ENCODE results near the gene UACA.

Gene UACA

DNA sequence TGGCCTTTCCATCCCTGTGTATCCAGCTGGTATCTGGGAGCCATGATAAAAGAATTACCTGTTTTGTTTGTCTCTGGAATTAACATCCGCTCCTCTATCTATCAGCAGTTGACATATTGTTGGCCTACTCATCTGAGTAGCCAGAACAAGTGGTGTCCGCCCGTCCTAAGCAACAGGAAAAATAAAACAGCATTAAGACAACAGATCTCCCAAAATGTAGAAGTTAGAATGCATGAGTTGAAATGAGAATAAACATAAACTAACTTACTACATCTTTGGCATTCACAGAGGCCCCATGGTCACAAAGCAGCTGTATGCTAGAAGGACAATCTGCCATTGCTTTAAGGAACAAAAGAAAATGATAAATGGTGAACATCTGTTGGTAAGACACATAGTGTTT is 75.9 kb downstream of the UACA start:
- DNase-seq = no peak
- Histone ChIP-seq H3K9me3 (no peaks in the 10 kb centered on the region), H3K27me3 (no peaks in the 10 kb centered on the region), H3K4me1 (peaks cover 0 to 40% (median 12%) of the 10 kb centered on the region in 4 donors), H3K27ac (no peak overlapping the region), H3K4me3 (no peak overlapping the region), H3K36me3 (peaks cover 23 to 32% (median 23%) of the 10 kb centered on the region in 3 donors)
- TF ChIP-seq CTCF (IDR thresholded peaks at IDR 0.05) = no peak
- intact Hi-C loops (cut with DNase I; ENCODE audit: low total_unique reads) = no loop called here

DNA sequence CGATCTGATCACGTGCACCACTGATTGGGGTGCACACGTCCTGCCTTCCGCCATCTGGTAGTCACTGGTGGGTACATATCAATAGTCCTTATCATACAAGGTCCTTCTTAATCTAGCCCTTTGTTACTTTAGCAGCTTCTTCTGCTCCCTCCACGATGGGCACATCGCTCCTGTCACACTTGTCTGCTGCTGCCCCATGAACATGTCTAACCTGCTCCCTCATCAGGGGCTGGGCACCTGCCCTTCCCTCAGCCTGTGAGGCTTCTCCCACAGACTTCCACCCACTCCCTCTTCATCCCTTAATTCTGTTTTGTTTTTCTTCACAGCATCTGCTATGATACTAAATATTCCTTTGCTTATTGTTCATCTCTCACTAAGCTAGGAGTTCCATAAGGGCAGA is 82.5 kb downstream of the UACA start:
- intact Hi-C loops (cut with DNase I; ENCODE audit: low total_unique reads) = no loop called here
- TF ChIP-seq CTCF (IDR thresholded peaks at IDR 0.05) = no peak

GRCh38 chr15:70679919-70680231 is 83.5 kb downstream of the UACA start:
- H3K9me3 ChIP-seq = no peaks in the 10 kb centered on the region
- H3K27me3 ChIP-seq = no peaks in the 10 kb centered on the region
- no peak overlapping the region for H3K4me3 ChIP-seq
- no peak for DNase-seq
- peaks cover 0 to 27% (median 3%) of the 10 kb centered on the region in 4 donors for H3K4me1 ChIP-seq
- TF ChIP-seq CTCF (IDR thresholded peaks at IDR 0.05) = no peak
- peaks cover 23 to 28% (median 26%) of the 10 kb centered on the region in 3 donors for H3K36me3 ChIP-seq
- intact Hi-C loops (cut with DNase I; ENCODE audit: low total_unique reads) = loop anchor here (5.0 kb wide), 1 partner anchor 132 kb away; no protein-coding TSS in a partner anchor
- H3K27ac ChIP-seq = peak overlapping the region in 1 of 2 donors; percentile 9

More for the DNA sequence above, 82.5 kb downstream of the UACA start:
- DNase-seq = no peak
- Histone ChIP-seq H3K4me1 (peaks cover 0 to 27% (median 3%) of the 10 kb centered on the region in 4 donors), H3K4me3 (no peak overlapping the region), H3K36me3 (peaks cover 20 to 29% (median 26%) of the 10 kb centered on the region in 3 donors), H3K27ac (no peak overlapping the region), H3K9me3 (no peaks in the 10 kb centered on the region), H3K27me3 (no peaks in the 10 kb centered on the region)

- H3K27ac ChIP-seq = no peak overlapping the region
- H3K27me3 ChIP-seq = no peaks in the 10 kb centered on the region
- no peak for TF ChIP-seq CTCF (IDR thresholded peaks at IDR 0.05)
- peaks cover 46 to 59% (median 53%) of the 10 kb centered on the region in 3 donors for H3K36me3 ChIP-seq
- H3K4me1 ChIP-seq = peaks cover 0 to 11% (median 1%) of the 10 kb centered on the region in 4 donors
- DNase-seq = no peak
- intact Hi-C loops (cut with DNase I; ENCODE audit: low total_unique reads) = no loop called here
- no peak overlapping the region for H3K4me3 ChIP-seq
- no peaks in the 10 kb centered on the region for H3K9me3 ChIP-seq
Measured at GRCh38 chr15:70672081-70672480, 91.3 kb downstream of the UACA start.

DNA sequence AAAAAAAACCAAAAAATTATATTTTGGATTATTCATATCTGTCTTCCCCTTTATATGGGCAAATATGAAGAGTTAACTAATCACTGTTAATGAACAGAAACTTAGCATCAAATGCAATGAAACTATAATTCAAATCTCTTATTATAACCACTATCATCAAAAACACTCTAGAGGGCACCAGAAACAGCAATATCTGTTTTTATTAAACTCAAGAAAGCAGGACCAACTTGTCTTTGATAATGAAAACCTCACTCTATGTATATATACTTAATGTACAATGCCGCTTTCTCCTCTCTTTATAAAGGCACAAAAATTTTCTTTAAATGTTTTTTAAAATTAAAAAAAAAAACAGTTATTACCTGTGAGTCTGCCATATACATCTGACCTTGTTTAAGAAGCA is 92.7 kb downstream of the UACA start:
- peak in 1 of 2 experiments; percentile 13 for TF ChIP-seq CTCF (IDR thresholded peaks at IDR 0.05)
- H3K4me3 ChIP-seq = no peak overlapping the region
- H3K27me3 ChIP-seq = no peaks in the 10 kb centered on the region
- DNase-seq = no peak
- intact Hi-C loops (cut with DNase I; ENCODE audit: low total_unique reads) = no loop called here
- H3K27ac ChIP-seq = no peak overlapping the region
- H3K4me1 ChIP-seq = peaks cover 0 to 19% (median 1%) of the 10 kb centered on the region in 4 donors
- H3K36me3 ChIP-seq = peaks cover 39 to 56% (median 43%) of the 10 kb centered on the region in 3 donors
- H3K9me3 ChIP-seq = no peaks in the 10 kb centered on the region
